GM21619 (cell line): Measurements from ENCODE around the gene CYB5A.

Experiments used
- ATAC-seq: cut with Tn5 transposase; IDR thresholded peaks from one replicate; pipeline ENCODE4 v1.9.1; 2021; ENCODE audit not compliant: unreplicated experiment

Gene CYB5A

DNA sequence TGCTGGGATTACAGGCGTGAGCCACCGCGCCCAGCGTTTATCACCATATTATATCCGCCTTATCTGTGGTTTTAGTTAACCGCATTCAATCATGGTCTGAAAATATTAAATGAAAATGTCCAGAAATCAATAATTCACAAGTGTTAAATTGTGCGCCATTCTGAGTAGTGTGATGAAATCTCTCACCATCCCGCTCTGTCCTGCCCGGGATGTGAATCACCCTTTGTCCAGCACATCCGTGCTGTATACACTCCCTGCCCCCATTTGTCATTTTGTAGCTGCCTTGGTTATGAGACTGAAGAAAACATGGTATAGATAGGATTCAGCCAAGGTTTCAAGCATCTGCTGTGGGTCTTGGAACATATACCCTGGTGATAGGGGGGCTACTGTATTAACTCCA lies 72.7 kb downstream of the CYB5A start:
- ATAC-seq = no peak

DNA sequence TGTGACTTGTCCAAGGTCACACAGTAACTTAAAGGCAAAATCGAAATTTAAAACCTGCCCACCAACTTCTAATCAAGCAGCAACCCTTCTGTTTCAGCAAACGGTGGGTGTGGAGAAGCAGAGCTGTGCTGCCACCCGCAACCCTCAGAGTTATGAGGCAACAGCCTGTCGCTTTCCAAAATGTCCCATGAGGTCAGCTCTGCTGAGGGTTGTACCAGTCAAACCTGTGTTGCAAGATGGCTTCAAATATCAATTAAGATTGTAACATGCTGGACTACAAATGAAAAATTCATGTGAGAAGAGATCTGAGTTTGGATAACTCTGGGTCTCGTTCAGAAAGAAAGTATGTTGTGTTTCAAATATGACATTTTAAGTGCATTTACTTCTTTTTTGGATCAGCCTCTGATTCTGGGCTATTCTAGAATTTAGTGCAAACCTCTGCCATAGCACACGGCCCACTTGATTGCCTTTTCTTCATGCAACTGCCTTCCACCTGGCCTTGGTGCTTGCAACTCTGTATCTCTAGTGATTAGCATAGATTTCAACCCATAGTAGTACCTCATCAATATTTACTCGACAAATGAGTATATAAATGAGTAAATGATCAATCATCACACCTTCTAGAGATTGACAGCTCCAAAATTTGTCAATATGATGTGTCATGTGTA lies 74.2 kb downstream of the CYB5A start:
- ATAC-seq = no peak

DNA sequence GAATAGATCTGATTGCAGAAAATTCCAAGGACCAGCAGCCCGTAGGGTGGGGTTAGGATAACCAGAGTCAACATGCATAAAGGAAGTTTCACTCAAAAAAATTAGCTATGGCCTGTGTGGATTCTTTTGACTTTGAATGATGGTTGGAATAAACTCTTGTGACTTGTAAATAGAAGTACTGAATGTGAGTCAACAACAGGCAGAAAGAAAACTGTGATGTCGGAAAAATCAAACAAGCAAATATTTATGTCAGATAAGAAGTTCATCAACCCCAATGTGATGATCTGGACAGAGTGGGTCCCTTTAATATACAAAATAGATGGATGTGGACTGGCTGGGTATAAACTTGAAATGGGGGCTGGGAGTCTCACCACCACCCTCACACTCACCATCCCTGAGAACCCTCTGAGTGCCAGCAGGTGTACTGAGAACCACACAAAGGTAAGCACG lies 75.1 kb downstream of the CYB5A start:
- no peak for ATAC-seq

DNA sequence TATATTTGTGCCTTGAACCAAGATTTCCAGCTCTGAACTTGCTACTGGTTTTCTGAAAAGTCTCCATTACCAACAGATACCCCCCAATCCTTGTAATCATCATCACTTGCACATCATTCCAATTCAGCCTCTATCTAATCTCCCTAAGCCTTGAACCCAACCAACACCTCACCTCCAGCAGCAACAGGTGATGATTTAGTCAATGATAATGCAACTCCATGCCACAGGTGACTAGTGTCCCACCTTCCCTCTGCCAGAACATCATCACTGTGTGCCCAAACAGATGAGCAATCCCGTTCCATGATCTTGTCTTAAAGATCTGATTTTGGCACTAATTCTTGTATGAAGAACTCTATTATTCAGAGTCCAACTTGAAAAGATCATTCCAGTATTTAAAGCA lies 75.9 kb downstream of the CYB5A start:
- ATAC-seq = no peak

DNA sequence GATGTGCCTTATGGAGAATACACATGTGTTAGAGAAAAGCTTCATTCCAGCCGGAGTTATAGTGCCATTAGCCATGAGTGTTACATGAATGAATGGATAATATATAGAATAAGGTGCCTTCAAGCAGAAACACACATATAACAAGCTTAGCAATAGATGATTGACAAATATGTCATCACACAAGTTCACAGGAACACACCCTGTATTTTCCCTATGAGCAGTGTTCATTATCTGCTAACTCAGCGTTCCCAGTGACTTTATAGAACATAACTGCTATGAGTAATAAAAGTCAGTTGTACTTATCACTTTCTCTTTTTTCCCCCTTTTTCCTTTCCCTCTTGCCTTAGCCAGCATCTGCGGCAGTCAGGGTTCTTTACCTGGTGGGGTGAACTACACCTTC lies 78.3 kb downstream of the CYB5A start:
- ATAC-seq = no peak

DNA sequence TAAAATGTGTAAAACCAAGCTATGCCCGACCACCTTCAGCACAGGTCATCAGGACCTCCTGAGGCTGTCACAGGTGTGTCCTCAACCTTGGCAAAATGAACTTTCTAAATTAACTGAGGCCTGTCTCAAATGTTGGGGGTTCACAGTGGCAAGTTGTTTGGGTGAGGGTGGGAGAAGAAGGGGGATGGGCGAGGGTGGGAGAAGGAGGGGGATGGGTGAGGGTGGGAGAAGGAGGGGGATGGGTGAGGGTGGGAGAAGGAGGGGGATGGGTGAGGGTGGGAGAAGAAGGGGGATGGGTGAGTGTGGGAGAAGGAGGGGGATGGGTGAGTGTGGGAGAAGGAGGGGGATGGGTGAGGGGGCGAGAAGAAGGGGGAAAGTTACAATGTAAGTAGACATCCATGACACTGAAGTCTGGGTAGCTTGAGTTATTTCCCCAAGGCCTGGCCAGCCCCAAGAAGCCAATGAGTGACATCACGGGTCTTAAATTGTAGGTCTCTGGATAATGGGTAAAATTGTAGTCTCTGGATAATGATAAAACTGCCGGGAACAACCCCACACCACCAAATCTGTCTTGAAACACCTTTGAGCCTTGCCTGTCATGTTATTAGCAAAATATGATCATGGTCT lies 87.1 kb downstream of the CYB5A start:
- no peak for ATAC-seq

DNA sequence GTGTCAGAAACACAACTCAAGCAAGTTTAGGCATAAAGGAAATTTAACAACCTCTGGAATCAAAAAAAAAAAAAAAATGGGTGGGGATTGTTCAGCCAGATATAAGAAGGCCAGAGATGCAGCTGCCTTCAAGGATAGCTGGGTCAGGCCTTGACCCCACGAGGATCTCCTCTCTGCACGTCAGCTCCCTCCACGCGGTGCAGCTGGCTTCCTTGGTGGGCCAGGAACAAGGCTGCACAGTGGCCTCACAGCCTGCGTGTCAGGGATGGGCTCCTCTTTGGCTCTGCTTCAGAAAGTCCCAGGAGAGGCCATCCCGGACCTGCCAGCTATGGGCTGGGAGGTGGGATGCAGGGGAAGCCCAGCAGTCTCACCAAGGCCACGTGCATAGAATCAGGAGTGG lies 88.0 kb downstream of the CYB5A start:
- no peak for ATAC-seq
